Heart left ventricle (tissue), 16 donors: ENCODE measurements around the gene RTN3. TPM values are rescaled to one million over a fixed set of nuclear protein-coding genes. Genes with fewer than 3 reads are reported as not detected.
"Not testable (repeated sequence)": the region's sequence is repeated elsewhere in the genome, so short reads cannot be mapped to it uniquely, and the experiment has no call there.

Source experiments
- ATAC-seq, 4 donors: fragments of 200-7000 bp; cut with Tn5 transposase; one replicate each; pipeline ENCODE4 v1.9.1; 2020 to 2022; ENCODE audit warnings: moderate library complexity in 4 of 4, mild to moderate bottlenecking in 3 of 4, moderate number of reproducible peaks in 1 of 4
- DNase-seq, 5 donors: peaks; one replicate each; pipeline ENCODE4 v3.0.0-alpha.2; 2020
- H3K27ac ChIP-seq, 12 donors: fragments of 200-600 bp; sonication (generic) in 4 of 12; one replicate each; pipeline versions ENCODE4 v1.5.0 to v1.8.0; 2016 to 2022; ENCODE audit warnings: mild to moderate bottlenecking in 2 of 12
- H3K27me3 ChIP-seq, 9 donors: fragments of 200-600 bp; sonication (generic) in 2 of 9; one replicate each; pipeline versions ENCODE4 v1.5.1 to v1.8.0; 2016 to 2022; ENCODE audit warnings: mild to moderate bottlenecking in 3 of 9
- H3K36me3 ChIP-seq, 9 donors: fragments of 200-600 bp; sonication (generic) in 2 of 9; one replicate each; pipeline versions ENCODE4 v1.5.0 to v1.8.0; 2018 to 2022; ENCODE audit warnings: mild to moderate bottlenecking in 2 of 9
- H3K4me1 ChIP-seq, 12 donors: fragments of 200-600 bp; sonication (generic) in 4 of 12; one replicate each; pipeline versions ENCODE4 v1.5.0 to v1.8.0; 2016 to 2022; ENCODE audit warnings: mild to moderate bottlenecking in 3 of 12
- H3K4me3 ChIP-seq, 12 donors: fragments of 200-600 bp; sonication (generic) in 4 of 12; one replicate each; pipeline versions ENCODE4 v1.5.0 to v1.8.0; 2017 to 2022; ENCODE audit warnings: mild to moderate bottlenecking in 9 of 12, moderate library complexity in 4 of 12
- H3K9me3 ChIP-seq, 12 donors: fragments of 200-600 bp; sonication (generic) in 4 of 12; one replicate each; pipeline versions ENCODE4 v1.5.0 to v1.8.0; 2016 to 2022; ENCODE audit warnings: mild to moderate bottlenecking in 1 of 12
- POLR2A ChIP-seq, 2 donors: fragments of 450-650 bp; IDR thresholded peaks; one replicate each; pipeline ENCODE4 v1.6.1; 2017; ENCODE audit warnings: antibody characterized with exemption in 2 of 2, mild to moderate bottlenecking in 2 of 2, moderate library complexity in 2 of 2
- WGBS, 4 donors: extraction: QIAGEN DNeasy Blood & Tissue Kit in 2 of 4; methylation state at CpG; one replicate each; pipeline versions ENCODE4 v1.1.5 to v1.1.7; 2013 to 2018; 5-methylcytosine and 5-hydroxymethylcytosine counted together
- intact Hi-C, 10 donors: fragments of 100-400 bp; cut with DNase I; formaldehyde crosslinking; loops; one replicate each; pipeline versions ENCODE4 v1.11.1 to v1.14.2; 2022
- polyA plus RNA-seq, 2 donors: library from polyadenylated mRNA; stranded (reverse); fragments of 200-250 nt; gene quantifications; one replicate each; pipeline ENCODE4 v1.2.3, GENCODE V29; 2013
- total RNA-seq, 9 donors: library from RNA; depleted of rRNA in 2 of 9; stranded (reverse); fragments of >200 nt in 2 of 9; fragmentation: NEBNext Ultra II Directional in 3 of 9; extraction: Animal tissue kit (Norgen Biotek cat#: 25700) in 3 of 9; gene quantifications; one replicate each; pipeline versions ENCODE4 v1.1.0 to v1.2.4, GENCODE V29; 2016 to 2023
- TF ChIP-seq, protein P1 (sequence below), 12 donors: fragments of 200-600 bp; sonication (generic) in 4 of 12; IDR thresholded peaks; one replicate each; pipeline versions ENCODE4 v1.5.0 to v1.8.0; 2018 to 2022; ENCODE audit warnings: antibody characterized with exemption in 12 of 12, mild to moderate bottlenecking in 5 of 12
- donor health status: ischemic (EF 13 %, LVEDD 7.1; RV severe dilation, severe dysfunction).
- donor health status: healthy with polysubstance abuse.
- donor health status: DM: no; HTN: yes; CAD: no.
- donor health status: DM: no; HTN: no; CAD: no.
- donor health status: ischemic (EF 25% LVEDD 6.9; RV normal size, moderate dysfunction).
- donor health status: ischemic (EF 25% LVEDD 5.7; RV mildly dilated, moderate dysfunction).
- donor health status: healthy.
- donor health status: DM: yes; HTN: yes; CAD: no.
- donor health status: ischemic (EF 35%, LVEDD 5.7; RV mildly dilated, moderate dysfunction).
- donor health status: nonischemic (EF 11% LVEDD 7.7; RV severe dilation, severe dysfunction).
- donor health status: DM: yes; HTN: yes; CAD: no.
- donor health status: PGD.
- donor health status: ischemic (EF 29% LVEDD 5.4; RV normal size, mild dysfunction).
- donor health status: nonischemic (EF 23%, LVEDD 6.1; RV moderate dilation, normal function).

RTN3 gene
- total and polyA plus RNA-seq, 11 donors = 31.2 to 82.9 (median 65.9) TPM

DNA sequence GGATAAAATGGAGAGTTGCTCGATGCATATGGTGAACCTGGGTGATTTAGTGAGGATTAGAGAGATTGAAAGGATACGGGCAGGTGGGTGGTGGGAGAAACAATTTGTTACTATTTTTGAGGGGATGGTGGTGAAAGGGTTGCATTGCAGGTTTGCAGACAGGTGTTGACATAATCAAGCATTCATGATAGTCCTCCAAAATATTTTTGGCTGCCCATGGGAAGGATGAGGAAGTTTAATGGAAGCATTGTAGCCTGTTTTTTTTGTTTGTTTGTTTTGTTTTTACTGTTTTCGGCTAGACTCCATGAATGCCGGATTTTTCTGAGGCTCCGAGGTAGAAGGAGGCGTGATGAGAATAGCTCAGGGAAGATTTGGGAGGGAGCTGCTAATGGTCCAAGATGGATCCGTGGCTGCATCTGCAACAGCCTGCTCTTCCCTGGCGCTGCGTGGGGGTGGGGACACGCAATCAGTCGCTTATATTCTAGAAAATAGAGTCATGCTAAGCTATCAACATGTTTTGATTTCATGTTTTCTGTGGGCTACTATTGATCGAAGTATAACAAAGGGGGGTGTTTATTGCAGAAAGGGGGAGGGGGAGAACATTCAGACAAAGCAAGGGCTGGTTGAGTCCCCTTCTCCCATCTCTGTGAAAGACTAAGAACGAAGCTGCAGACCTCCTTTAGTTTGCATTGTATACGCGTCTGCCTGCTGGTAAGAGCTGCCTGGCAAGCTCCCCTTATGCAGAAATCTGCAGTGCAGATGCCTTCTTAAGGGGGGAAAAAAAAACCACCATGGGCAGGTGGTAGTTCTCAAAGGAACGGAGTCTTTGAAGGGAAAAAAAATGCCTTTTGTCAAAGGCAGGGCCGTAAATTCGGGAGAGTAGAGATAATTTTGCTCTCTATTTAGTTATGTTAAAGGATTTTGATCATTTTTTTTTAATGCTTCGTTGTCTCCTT lies 1.0 kb downstream of the RTN3 start:
- DNase-seq (peak in 3 of 5 donors; percentile 26 to 52 (median 32)), ATAC-seq (peak in 1 of 4 donors; percentile 38)
- no peaks in the 10 kb centered on the region for H3K27me3 ChIP-seq
- H3K36me3 ChIP-seq = no peaks in the 10 kb centered on the region
- no peaks in the 10 kb centered on the region for H3K9me3 ChIP-seq
- peak overlapping the region in 11 of 12 donors; percentile 80 to 98 (median 95) for H3K27ac ChIP-seq
- H3K4me3 ChIP-seq = peak overlapping the region; percentile 40 to 98 (median 89)
- intact Hi-C loops = loop anchor here in 4 of 10 donors (5.0 to 10.0 kb wide), 2 partner anchors 52 to 55 kb away; no protein-coding TSS in a partner anchor
- WGBS, 4 donors = 6 to 7% (median 6%) methylated on average over 19 of the region's 19 CpGs
- peaks cover 0 to 51% (median 24%) of the 10 kb centered on the region in 12 donors for H3K4me1 ChIP-seq
- TF ChIP-seq, protein P1, sequence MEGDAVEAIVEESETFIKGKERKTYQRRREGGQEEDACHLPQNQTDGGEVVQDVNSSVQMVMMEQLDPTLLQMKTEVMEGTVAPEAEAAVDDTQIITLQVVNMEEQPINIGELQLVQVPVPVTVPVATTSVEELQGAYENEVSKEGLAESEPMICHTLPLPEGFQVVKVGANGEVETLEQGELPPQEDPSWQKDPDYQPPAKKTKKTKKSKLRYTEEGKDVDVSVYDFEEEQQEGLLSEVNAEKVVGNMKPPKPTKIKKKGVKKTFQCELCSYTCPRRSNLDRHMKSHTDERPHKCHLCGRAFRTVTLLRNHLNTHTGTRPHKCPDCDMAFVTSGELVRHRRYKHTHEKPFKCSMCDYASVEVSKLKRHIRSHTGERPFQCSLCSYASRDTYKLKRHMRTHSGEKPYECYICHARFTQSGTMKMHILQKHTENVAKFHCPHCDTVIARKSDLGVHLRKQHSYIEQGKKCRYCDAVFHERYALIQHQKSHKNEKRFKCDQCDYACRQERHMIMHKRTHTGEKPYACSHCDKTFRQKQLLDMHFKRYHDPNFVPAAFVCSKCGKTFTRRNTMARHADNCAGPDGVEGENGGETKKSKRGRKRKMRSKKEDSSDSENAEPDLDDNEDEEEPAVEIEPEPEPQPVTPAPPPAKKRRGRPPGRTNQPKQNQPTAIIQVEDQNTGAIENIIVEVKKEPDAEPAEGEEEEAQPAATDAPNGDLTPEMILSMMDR (IDR thresholded peaks at IDR 0.05) = peak in 1 of 12 donors; percentile 23
- no peak for TF ChIP-seq POLR2A (IDR thresholded peaks at IDR 0.05)

DNA sequence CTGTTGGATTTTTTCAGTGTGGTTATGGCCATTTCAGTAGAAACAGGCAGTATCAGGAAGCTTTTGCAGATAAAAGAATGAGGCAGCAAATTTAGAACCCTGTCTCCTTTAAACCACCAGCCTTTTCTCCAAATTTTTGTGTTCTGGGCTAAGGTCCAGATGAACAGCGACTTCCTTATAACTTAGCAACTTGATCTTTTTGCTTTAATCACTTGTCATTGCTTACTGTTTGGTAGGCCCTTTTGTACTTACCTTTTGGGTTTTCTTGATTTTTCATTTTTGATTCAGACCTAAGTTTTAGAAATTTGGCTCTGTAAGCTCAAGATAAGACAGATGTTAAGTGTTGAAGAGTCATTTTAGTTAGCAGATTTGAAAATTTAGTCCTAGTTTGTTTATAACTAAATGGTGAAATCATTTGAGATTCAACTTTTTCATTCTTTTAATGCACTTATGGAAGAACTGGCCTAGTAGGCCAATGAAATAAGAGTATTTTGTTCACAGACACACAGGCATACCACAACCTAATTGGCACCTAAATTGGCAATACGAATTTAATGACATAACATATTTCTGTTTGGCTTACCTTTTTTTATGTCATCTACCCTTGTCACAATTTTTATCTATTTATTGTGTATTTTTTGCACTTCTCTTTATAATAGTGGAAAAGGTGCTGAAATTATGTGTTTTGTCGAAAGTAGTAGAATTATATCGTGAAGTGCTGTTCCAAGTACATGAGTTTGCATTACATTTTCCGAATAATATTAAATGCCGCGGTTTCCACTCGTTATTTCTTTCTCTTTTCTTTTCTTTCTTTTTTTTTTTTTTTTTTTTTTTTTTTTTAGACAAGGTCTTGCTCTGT lies 2.1 kb downstream of the RTN3 start:
- intact Hi-C loops = loop anchor here in 4 of 10 donors (5.0 to 10.0 kb wide), 2 partner anchors 51 to 54 kb away; no protein-coding TSS in a partner anchor
- Histone ChIP-seq H3K27ac (peak overlapping the region in 7 of 12 donors; percentile 58 to 98 (median 95)), H3K27me3 (no peaks in the 10 kb centered on the region), H3K4me3 (peak overlapping the region in 9 of 12 donors; percentile 79 to 98 (median 90)), H3K9me3 (no peaks in the 10 kb centered on the region), H3K36me3 (no peaks in the 10 kb centered on the region), H3K4me1 (peaks cover 0 to 52% (median 27%) of the 10 kb centered on the region in 12 donors)
- WGBS, 4 donors = 84 to 89% (median 86%) methylated on average over 8 of the region's 8 CpGs
- TF ChIP-seq POLR2A (IDR thresholded peaks at IDR 0.05) = no peak
- TF ChIP-seq, protein P1 (IDR thresholded peaks at IDR 0.05) = no peak
- no peak for ATAC-seq
- DNase-seq = no peak

DNA sequence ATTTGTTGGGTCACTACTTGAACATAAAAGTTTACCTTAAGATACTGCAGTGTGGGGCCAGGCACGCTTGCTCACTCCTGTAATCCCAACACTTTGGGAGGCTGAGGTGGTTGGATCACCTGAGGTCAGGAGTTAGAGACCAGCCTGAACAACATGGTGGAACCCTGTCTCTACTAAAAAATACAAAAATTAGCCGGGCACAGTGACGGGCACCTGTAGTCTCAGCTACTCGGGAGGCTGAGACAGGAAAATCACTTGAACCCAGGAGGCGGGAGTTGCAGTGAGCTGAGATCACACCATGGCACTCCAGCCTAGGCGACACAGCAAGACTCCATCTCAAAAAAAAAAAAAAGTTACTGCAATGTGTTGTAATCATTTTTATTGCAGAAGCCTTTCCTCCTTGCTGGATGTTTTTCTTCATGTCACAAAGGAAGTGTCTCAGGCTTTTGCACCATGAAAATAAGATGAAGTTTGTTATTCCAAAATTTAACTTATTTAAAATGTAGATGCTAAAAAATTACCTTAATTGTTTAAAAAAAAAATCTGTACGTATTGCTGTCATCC lies 3.9 kb downstream of the RTN3 start:
- DNase-seq, ATAC-seq, H3K27me3 ChIP-seq, H3K36me3 ChIP-seq, H3K4me3 ChIP-seq, H3K9me3 ChIP-seq: not testable (repeated sequence)
- Histone ChIP-seq H3K4me1 (peaks cover 0 to 69% (median 32%) of the 10 kb centered on the region in 12 donors), H3K27ac (peak overlapping the region in 1 of 12 donors; percentile 11)
- WGBS, 4 donors = 86 to 95% (median 88%) methylated on average over 7 of the region's 7 CpGs
- intact Hi-C loops = loop anchor here in 3 of 10 donors (10.0 kb wide), 1 partner anchor 50 kb away; no protein-coding TSS in a partner anchor

DNA sequence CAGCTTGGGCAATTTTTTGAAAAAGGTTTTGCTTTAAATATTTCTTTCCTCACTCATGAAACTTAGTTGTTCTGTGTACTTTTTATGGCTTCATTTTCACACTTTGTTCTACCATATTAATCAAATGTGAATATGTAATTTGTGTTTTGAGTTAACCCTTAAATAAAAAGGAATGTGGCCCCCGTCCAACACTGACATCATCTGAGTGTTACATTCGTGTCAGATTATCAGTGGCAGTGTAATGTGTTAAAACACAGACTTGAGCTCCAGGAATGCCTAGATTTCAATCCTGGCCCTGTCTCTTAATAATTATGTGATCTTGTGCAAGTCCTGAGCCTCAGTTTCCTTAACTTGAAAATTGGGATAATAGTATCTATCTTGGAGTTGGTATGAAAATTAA lies 5.6 kb downstream of the RTN3 start:
- no peak overlapping the region for H3K4me3 ChIP-seq
- no peaks in the 10 kb centered on the region for H3K27me3 ChIP-seq
- DNase-seq (no peak), ATAC-seq (no peak)
- no peaks in the 10 kb centered on the region for H3K36me3 ChIP-seq
- H3K27ac ChIP-seq = peak overlapping the region in 1 of 12 donors; percentile 32
- TF ChIP-seq POLR2A (IDR thresholded peaks at IDR 0.05) = no peak
- TF ChIP-seq, protein P1 (IDR thresholded peaks at IDR 0.05) = no peak
- no peaks in the 10 kb centered on the region for H3K9me3 ChIP-seq
- H3K4me1 ChIP-seq = peaks cover 0 to 61% (median 26%) of the 10 kb centered on the region in 12 donors
- intact Hi-C loops = loop anchor here in 3 of 10 donors (10.0 kb wide), 1 partner anchor 48 kb away; no protein-coding TSS in a partner anchor
- 34 to 50% (median 44%) methylated on average over 2 of the region's 2 CpGs for WGBS, 4 donors
